A549 (cell line): ENCODE data around the gene DLG1. TPM values are rescaled to one million over a fixed set of nuclear protein-coding genes. Genes with fewer than 3 reads are reported as not detected.

Experiments
- ATAC-seq, 2 experiments: fragments of 200-7000 bp in 1 of 2; fragments of >200 bp in 1 of 2; cut with Nextera tagmentation in 1 of 2; cut with Tn5 transposase in 1 of 2; 3 replicates each; pipeline versions ENCODE4 v1.8.0 to v1.9.1; 2018 to 2020; ENCODE audit warnings: mild to moderate bottlenecking in 1 of 2, moderate library complexity in 1 of 2
- CTCF ChIA-PET: fragments of 300-600 bp; sonication (Branson Sonifier 250); formaldehyde crosslinking; extraction: SDS; loops from one replicate; lab custom pipeline; 2021; ENCODE audit warnings: antibody characterized with exemption, inconsistent platforms; lab: Yijun Ruan, JAX
- POLR2A ChIA-PET: fragments of 350-600 bp; formaldehyde crosslinking; extraction: SDS; loops from one replicate; lab custom pipeline; 2021; ENCODE audit warnings: antibody characterized with exemption, inconsistent platforms; lab: Yijun Ruan, JAX
- DNase-seq, 2 experiments: peaks; one replicate each; pipeline versions ENCODE4 v3.0.0 to v3.0.0-alpha.2; 2011 to 2016; ENCODE audit warnings: low read depth in 1 of 2, low spot score in 1 of 2
- FAIRE-seq: peaks from 2 replicates; lab custom pipeline; 2011; peaks lifted over from hg19 to GRCh38; lab: Jason Lieb, UNC
- H3K27ac ChIP-seq, 2 experiments: fragments of >200 bp; sonication (Bioruptor Twin); formaldehyde crosslinking; 3 replicates each; pipeline ENCODE4 v1.5.1; 2016 to 2017
- H3K4me1 ChIP-seq: fragments of >200 bp; sonication (Bioruptor Twin); formaldehyde crosslinking; 3 replicates; pipeline ENCODE4 v1.6.1; 2016
- H3K4me2 ChIP-seq: fragments of >200 bp; sonication (Bioruptor Twin); formaldehyde crosslinking; 3 replicates; pipeline ENCODE4 v1.6.1; 2016
- H3K4me3 ChIP-seq: fragments of >200 bp; sonication (Bioruptor Twin); formaldehyde crosslinking; 3 replicates; pipeline ENCODE4 v1.5.1; 2016
- H3K9me3 ChIP-seq: fragments of >200 bp; sonication (Bioruptor Twin); formaldehyde crosslinking; 3 replicates; pipeline ENCODE4 v1.6.1; 2016
- BHLHE40 ChIP-seq: IDR thresholded peaks from 2 replicates; pipeline ENCODE4 v1.6.1; 2012; ENCODE audit warnings: low read depth, low read length, inconsistent platforms
- CEBPB ChIP-seq, 2 experiments: fragments of >200 bp in 1 of 2; sonication (Bioruptor Twin) in 1 of 2; formaldehyde crosslinking in 1 of 2; IDR thresholded peaks; 2 replicates each; pipeline ENCODE4 v1.6.1; 2012 to 2016
- EHMT2 ChIP-seq: fragments of 200-600 bp; sonication (generic); IDR thresholded peaks from 2 replicates; pipeline ENCODE4 v1.6.1; 2016; ENCODE audit warnings: antibody characterized with exemption, low read depth, mild to moderate bottlenecking, moderate library complexity
- ESRRA ChIP-seq: fragments of 150-350 bp; IDR thresholded peaks from 2 replicates; pipeline ENCODE4 v1.6.1; 2014; ENCODE audit warnings: mild to moderate bottlenecking, low read length, borderline replicate concordance
- HEYL ChIP-seq: fragments of 250-450 bp; sonication (Bioruptor Pico); IDR thresholded peaks from 2 replicates; pipeline ENCODE4 v1.8.0; 2021; ENCODE audit warnings: mild to moderate bottlenecking, moderate library complexity
- HOXA7 ChIP-seq: fragments of 250-450 bp; sonication (Bioruptor Pico); IDR thresholded peaks from 2 replicates; pipeline ENCODE4 v1.5.0; 2020; ENCODE audit warnings: mild to moderate bottlenecking, moderate library complexity
- HOXB13 ChIP-seq: fragments of 250-450 bp; sonication (Bioruptor Pico); IDR thresholded peaks from 2 replicates; pipeline ENCODE4 v1.5.0; 2020; ENCODE audit warnings: low read depth, mild to moderate bottlenecking, moderate library complexity
- HOXB5 ChIP-seq: fragments of 250-450 bp; sonication (Bioruptor Pico); IDR thresholded peaks from 2 replicates; pipeline ENCODE4 v1.5.0; 2020; ENCODE audit warnings: mild to moderate bottlenecking, moderate library complexity
- JUN ChIP-seq, 2 experiments: fragments of >200 bp; sonication (Bioruptor Twin); formaldehyde crosslinking; IDR thresholded peaks; 2 replicates in 1 of 2; 3 replicates in 1 of 2; pipeline ENCODE4 v1.6.1; 2016 to 2017
- KDM5A ChIP-seq: fragments of 200-600 bp; sonication (generic); IDR thresholded peaks from 2 replicates; pipeline ENCODE4 v1.6.1; 2016; ENCODE audit warnings: antibody characterized with exemption, mild to moderate bottlenecking
- MAZ ChIP-seq: fragments of 150-350 bp; IDR thresholded peaks from 2 replicates; pipeline ENCODE4 v1.6.1; 2014; ENCODE audit warnings: antibody characterized with exemption, low read depth, low read length, borderline replicate concordance
- MYC ChIP-seq: IDR thresholded peaks from 2 replicates; pipeline ENCODE4 v1.6.1; 2012; ENCODE audit warnings: mild to moderate bottlenecking, inconsistent platforms, low read length, improper control_type of control experiment, borderline replicate concordance
- NPAS2 ChIP-seq: fragments of 250-450 bp; sonication (Bioruptor Pico); IDR thresholded peaks from 2 replicates; pipeline ENCODE4 v1.8.0; 2022; ENCODE audit warnings: mild to moderate bottlenecking, moderate library complexity, borderline replicate concordance
- PHF8 ChIP-seq: fragments of 200-600 bp; sonication (generic); IDR thresholded peaks from 2 replicates; pipeline ENCODE4 v1.6.1; 2016; ENCODE audit warnings: low read depth, mild to moderate bottlenecking, antibody characterized with exemption, moderate library complexity, borderline replicate concordance
- RAD21 ChIP-seq, 2 experiments: fragments of >200 bp in 1 of 2; sonication (Bioruptor Twin) in 1 of 2; formaldehyde crosslinking in 1 of 2; IDR thresholded peaks in 1 of 2; conservative IDR thresholded peaks in 1 of 2; 2 replicates in 1 of 2; 3 replicates in 1 of 2; pipeline ENCODE4 v1.6.1; 2012 to 2018; ENCODE audit warnings: inconsistent platforms in 1 of 2
- RCOR1 ChIP-seq: fragments of 150-350 bp; IDR thresholded peaks from 2 replicates; pipeline ENCODE4 v1.6.1; 2014; ENCODE audit warnings: antibody characterized with exemption, low read length, low read depth
- RFX5 ChIP-seq: fragments of 450-650 bp; IDR thresholded peaks from 2 replicates; pipeline ENCODE4 v1.7.1; 2014; ENCODE audit warnings: antibody characterized with exemption, mild to moderate bottlenecking, moderate library complexity
- SMC3 ChIP-seq: fragments of >200 bp; sonication (Bioruptor Twin); formaldehyde crosslinking; IDR thresholded peaks from 3 replicates; pipeline ENCODE4 v1.6.1; 2018; ENCODE audit warnings: inconsistent platforms
- SREBF2 ChIP-seq: fragments of 450-650 bp; IDR thresholded peaks from 2 replicates; pipeline ENCODE4 v1.6.1; 2014; ENCODE audit warnings: mild to moderate bottlenecking, moderate library complexity
- TP53 ChIP-seq: fragments of 250-450 bp; sonication (Bioruptor Pico); IDR thresholded peaks from 2 replicates; pipeline ENCODE4 v1.5.0; 2021; ENCODE audit warnings: mild to moderate bottlenecking, moderate library complexity
- ZC3H11A ChIP-seq: fragments of 450-650 bp; IDR thresholded peaks from 2 replicates; pipeline ENCODE4 v1.6.1; 2014; ENCODE audit warnings: antibody characterized with exemption, mild to moderate bottlenecking
- WGBS: methylation state at CpG from one replicate; pipeline ENCODE4 v1.1.6; 2017; ENCODE audit errors: missing lambda C conversion rate; 5-methylcytosine and 5-hydroxymethylcytosine counted together
- polyA plus RNA-seq, 4 experiments: library from polyadenylated mRNA; depleted of rRNA in 3 of 4; stranded (reverse); fragments of >200 nt; fragmentation: RNase III in 1 of 4; extraction: RNeasy Plus Mini Kit Qiagen cat#74134 plus additional on column Dnase treatment in 1 of 4; gene quantifications; 2 replicates in 3 of 4; 3 replicates in 1 of 4; pipeline ENCODE4 v1.2.3, GENCODE V29; 2011 to 2017
- TF ChIP-seq, protein P1 (sequence below): IDR thresholded peaks from 2 replicates; pipeline ENCODE4 v1.6.1; 2012
- TF ChIP-seq, protein P2 (sequence below): fragments of >200 bp; sonication (Bioruptor Twin); formaldehyde crosslinking; IDR thresholded peaks from 3 replicates; pipeline ENCODE4 v1.5.1; 2016

The DLG1 gene
- polyA plus RNA-seq, 2 of the 4 experiments (the other 2 are of a cell fraction): 27.0 to 33.9 TPM

DNA sequence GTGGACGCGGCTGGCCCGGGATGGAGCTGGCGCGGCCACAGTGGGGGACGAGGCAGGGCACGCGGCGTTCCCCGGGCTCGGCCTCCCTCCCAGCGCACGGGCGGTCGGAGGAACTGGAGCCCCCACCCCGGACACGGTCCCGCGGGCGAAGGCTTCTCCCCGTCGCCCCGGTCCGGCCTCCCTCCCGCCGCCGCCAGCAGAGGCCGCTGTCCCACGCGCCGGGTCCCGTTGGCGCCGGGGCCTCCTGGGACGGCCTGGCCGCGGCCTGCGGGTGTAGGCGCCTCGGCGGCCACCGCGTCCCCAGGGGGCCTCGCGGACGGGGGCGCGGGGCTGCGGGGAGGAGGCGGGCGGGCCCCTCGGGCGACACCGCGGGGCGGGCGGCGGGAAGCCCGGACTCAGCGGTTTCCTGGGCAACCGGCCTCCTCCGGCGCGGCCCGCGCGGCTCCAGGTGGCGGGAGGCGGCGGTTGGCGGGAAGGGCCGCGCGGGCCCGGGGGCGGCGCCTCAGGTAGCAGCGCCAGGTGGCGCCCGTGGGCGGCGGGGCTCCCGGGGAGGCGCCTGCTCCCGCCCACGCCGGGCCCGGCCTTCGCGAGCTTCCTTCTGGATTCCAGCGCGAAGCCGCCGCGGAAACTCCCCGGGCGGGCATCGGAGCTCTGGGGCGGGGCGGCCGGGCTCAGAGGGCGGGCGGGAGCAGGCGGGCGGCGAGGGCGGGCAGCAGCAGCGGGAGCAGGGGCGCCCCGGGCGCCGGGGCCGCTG lies 295.5 kb downstream of the DLG1 start (continued):
- TF ChIP-seq, protein P1, sequence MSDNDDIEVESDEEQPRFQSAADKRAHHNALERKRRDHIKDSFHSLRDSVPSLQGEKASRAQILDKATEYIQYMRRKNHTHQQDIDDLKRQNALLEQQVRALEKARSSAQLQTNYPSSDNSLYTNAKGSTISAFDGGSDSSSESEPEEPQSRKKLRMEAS: no peak; the same call in 1 of the 2 replicates
- TF ChIP-seq RAD21 (conservative IDR thresholded peaks at IDR 0.05 in 1 of 2, IDR thresholded peaks at IDR 0.05 in 1 of 2) (peak; percentile 37 to 70; a peak in 4 of 5 replicates), HOXB13 (CRISPR knock-in tag) (no peak), HOXA7 (no peak), RFX5 (no peak), SREBF2 (no peak), CEBPB (IDR thresholded peaks at IDR 0.05) (no peak), RCOR1 (no peak), ZC3H11A (no peak)
- TF ChIP-seq, protein P2, sequence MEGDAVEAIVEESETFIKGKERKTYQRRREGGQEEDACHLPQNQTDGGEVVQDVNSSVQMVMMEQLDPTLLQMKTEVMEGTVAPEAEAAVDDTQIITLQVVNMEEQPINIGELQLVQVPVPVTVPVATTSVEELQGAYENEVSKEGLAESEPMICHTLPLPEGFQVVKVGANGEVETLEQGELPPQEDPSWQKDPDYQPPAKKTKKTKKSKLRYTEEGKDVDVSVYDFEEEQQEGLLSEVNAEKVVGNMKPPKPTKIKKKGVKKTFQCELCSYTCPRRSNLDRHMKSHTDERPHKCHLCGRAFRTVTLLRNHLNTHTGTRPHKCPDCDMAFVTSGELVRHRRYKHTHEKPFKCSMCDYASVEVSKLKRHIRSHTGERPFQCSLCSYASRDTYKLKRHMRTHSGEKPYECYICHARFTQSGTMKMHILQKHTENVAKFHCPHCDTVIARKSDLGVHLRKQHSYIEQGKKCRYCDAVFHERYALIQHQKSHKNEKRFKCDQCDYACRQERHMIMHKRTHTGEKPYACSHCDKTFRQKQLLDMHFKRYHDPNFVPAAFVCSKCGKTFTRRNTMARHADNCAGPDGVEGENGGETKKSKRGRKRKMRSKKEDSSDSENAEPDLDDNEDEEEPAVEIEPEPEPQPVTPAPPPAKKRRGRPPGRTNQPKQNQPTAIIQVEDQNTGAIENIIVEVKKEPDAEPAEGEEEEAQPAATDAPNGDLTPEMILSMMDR: peak; percentile 83
- TF ChIP-seq, all 56 proteins: peak for 5

DNA sequence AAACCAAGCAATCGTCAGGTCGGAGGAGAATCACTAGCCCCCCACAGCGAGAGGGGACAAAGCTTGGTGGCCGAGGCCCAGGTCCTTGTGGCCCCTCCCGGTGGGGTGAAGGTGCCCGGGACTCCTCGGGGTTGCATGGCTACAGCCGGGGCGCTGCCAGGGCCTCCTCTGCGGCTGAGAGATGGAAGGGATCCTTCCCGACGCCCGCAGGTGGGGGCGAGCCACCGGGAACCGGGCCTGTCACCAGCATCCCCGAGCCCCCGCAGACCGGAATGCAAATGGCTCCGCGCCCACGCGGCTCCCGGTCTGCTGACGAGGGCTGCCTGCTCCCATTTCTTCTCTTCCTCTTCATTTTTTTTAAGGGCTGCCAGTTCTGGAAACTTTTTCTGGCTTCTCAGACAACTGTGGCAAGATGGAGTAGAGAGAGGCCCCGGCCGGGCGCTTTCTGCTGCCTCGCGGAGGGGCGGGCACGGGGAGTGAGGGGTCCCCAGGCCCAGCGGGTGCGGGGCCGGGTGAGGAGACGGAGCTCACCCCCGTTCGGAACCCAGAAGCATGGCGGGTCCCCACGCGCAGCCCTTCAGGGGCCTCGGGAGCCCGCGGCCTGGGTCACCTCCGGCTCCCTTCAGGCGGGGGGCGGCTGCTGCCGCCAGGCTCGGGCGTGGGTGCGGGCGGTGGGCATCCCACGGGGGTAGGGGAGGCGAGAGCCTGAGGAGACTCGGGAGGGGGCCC lies 296.3 kb downstream of the DLG1 start:
- Histone ChIP-seq H3K4me1 (peaks cover 7% of the 10 kb centered on the region), H3K27ac (peak overlapping the region; percentile 92 to 99), H3K9me3 (no peaks in the 10 kb centered on the region), H3K4me3 (peak overlapping the region; percentile 54), H3K4me2 (peak overlapping the region; percentile 92)
- DNase-seq: no peak
- ChIA-PET CTCF (interaction anchor here (0.8 to 2.8 kb wide), 10 partner anchors 8 to 185 kb away, joined by 3 to 15 read pairs (median 6); partner anchors contain the start of gene MELTF), POLR2A (no interaction called here)
- ATAC-seq: peak in 1 of 2 experiments; percentile 1; a peak in 3 of 6 replicates
- WGBS: 85% methylated on average over 16 of the region's 55 CpGs
- no peak for FAIRE-seq
- TF ChIP-seq HOXB5 (CRISPR knock-in tag) (no peak), KDM5A (no peak), MAZ (no peak), ESRRA (no peak), TP53 (CRISPR knock-in tag) (no peak), JUN (IDR thresholded peaks at IDR 0.05) (no peak), CEBPB (IDR thresholded peaks at IDR 0.05) (no peak), MYC (no peak), SMC3 (no peak), BHLHE40 (no peak), NPAS2 (CRISPR knock-in tag) (no peak), HEYL (CRISPR knock-in tag) (no peak), EHMT2 (no peak), PHF8 (no peak)
- TF ChIP-seq, protein P1: no peak
- TF ChIP-seq, protein P2: no peak
